Stomach (tissue), 4 donors: ENCODE data around the gene TMEM88.

ENCODE experiments used
- EP300 ChIP-seq: sonication (generic); formaldehyde crosslinking; IDR thresholded peaks from one replicate; pipeline ENCODE4 v1.6.1; 2017; ENCODE audit warnings: antibody characterized with exemption
- POLR2A ChIP-seq, 4 donors: fragments of 450-650 bp; IDR thresholded peaks; one replicate each; pipeline ENCODE4 v1.6.1; 2016; ENCODE audit warnings: antibody characterized with exemption in 4 of 4, control low read depth in 2 of 4, mild to moderate bottlenecking in 1 of 4, moderate library complexity in 1 of 4
- POLR2AphosphoS5 ChIP-seq, 3 donors: sonication (generic); formaldehyde crosslinking; IDR thresholded peaks; one replicate each; pipeline ENCODE4 v1.6.1; 2016; ENCODE audit warnings: antibody characterized with exemption in 3 of 3
- TF ChIP-seq, protein P1 (sequence below), 7 experiments: fragments of 450-650 bp in 4 of 7; fragments of 200-600 bp in 3 of 7; sonication (generic) in 3 of 7; IDR thresholded peaks; one replicate each; pipeline ENCODE4 v1.5.1; 2016 to 2019; ENCODE audit warnings: antibody characterized with exemption in 7 of 7, control low read depth in 2 of 7, mild to moderate bottlenecking in 1 of 7

DNA sequence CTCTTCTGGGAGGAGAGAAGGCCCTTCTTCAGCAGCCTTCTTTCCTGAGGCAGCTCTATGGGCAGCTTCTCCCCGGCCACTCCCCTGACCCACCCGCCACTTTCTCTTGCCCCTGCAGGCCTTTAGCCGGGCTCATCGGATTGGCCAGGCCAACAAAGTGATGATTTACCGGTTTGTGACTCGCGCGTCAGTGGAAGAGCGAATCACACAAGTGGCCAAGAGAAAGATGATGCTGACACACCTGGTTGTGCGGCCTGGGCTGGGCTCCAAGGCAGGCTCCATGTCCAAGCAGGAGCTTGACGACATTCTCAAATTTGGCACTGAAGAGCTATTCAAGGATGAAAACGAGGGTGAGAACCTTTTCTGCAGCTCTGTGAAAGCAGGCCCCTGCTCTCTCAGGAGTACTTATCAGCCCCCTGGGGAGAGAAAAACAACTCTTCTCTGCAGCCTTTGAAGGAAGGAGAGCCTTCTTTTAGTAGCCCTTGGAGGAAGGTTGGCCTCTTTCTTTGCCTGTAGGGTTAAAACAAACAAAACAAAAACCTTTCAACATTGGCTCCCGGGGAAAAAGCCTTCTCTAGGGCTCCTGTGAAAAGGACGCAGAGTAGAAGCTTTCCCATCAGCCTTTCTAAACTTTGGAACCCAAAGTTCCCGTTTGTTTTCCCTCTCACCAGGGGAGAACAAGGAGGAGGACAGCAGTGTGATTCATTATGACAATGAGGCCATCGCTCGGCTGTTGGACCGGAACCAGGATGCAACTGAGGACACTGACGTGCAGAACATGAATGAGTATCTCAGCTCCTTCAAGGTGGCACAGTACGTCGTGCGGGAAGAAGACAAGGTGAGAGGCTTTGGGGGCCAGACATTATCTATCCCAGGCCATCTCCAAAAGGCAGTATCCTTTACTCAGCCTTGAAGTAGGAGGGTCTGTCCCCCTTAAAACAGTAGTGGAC lies 48.6 kb downstream of the TMEM88 start:
- TF ChIP-seq POLR2AphosphoS5 (IDR thresholded peaks at IDR 0.05) (no peak), POLR2A (IDR thresholded peaks at IDR 0.05) (no peak), EP300 (no peak)
- TF ChIP-seq, protein P1, sequence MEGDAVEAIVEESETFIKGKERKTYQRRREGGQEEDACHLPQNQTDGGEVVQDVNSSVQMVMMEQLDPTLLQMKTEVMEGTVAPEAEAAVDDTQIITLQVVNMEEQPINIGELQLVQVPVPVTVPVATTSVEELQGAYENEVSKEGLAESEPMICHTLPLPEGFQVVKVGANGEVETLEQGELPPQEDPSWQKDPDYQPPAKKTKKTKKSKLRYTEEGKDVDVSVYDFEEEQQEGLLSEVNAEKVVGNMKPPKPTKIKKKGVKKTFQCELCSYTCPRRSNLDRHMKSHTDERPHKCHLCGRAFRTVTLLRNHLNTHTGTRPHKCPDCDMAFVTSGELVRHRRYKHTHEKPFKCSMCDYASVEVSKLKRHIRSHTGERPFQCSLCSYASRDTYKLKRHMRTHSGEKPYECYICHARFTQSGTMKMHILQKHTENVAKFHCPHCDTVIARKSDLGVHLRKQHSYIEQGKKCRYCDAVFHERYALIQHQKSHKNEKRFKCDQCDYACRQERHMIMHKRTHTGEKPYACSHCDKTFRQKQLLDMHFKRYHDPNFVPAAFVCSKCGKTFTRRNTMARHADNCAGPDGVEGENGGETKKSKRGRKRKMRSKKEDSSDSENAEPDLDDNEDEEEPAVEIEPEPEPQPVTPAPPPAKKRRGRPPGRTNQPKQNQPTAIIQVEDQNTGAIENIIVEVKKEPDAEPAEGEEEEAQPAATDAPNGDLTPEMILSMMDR (IDR thresholded peaks at IDR 0.05) = no peak
